ENCODE measurements around the gene MYOM3. TPM values are rescaled to one million over a fixed set of nuclear protein-coding genes. Genes with fewer than 3 reads are reported as not detected.
"Not testable (repeated sequence)": the region's sequence is repeated elsewhere in the genome, so short reads cannot be mapped to it uniquely, and the experiment has no call there.

The MYOM3 gene
- total RNA-seq, 1 experiment from 2014 or later, result 0.05 TPM

GRCh38 chr1:24049733-24050132 lies 62.2 kb downstream of the MYOM3 start:
- in situ Hi-C loops (cut with HindIII; ENCODE audit: low pct_unique_long_range_greater_than_20kb, low sequenced_read_pairs) (no loop called here), intact Hi-C loops (cut with micrococcal nuclease; ENCODE audit: unreplicated experiment) (no loop called here)
- Histone ChIP-seq H3K27me3 (ENCODE audit: control insufficient read depth, insufficient read depth, low read length) (no peaks in the 10 kb centered on the region), H3K36me3 (ENCODE audit: control insufficient read depth, insufficient read depth, low read length) (no peaks in the 10 kb centered on the region), H3K4me1 (ENCODE audit: control insufficient read depth, insufficient read depth, low read length) (peaks cover 22% of the 10 kb centered on the region), H3K4me3 (ENCODE audit: low read depth in 2 of 2, low read length in 2 of 2) (no peak overlapping the region), H3K27ac (ENCODE audit: low read length) (no peak overlapping the region), H3K9me3 (ENCODE audit: control insufficient read depth, insufficient read depth, low read depth, low read length) (no peaks in the 10 kb centered on the region)
- POLR2A ChIA-PET, result no interaction called here
- TF ChIP-seq TCF7L2 (IDR thresholded peaks at IDR 0.05; ENCODE audit: low read depth, low read length) (no peak), POLR2AphosphoS5 (IDR thresholded peaks at IDR 0.05; ENCODE audit: low read depth, low read length) (no peak), REST (IDR thresholded peaks at IDR 0.05; ENCODE audit: insufficient read depth in 1 of 2, low read depth in 2 of 2, low read length in 1 of 2) (no peak), CTCF (IDR thresholded peaks at IDR 0.05) (no peak), SIN3A (IDR thresholded peaks at IDR 0.05; ENCODE audit: borderline replicate concordance, insufficient read depth, low read depth, low read length) (no peak)
- no peak for DNase-seq (ENCODE audit: low read depth, low spot score)
- ATAC-seq, result no peak
- CTCF ChIA-PET, result no interaction called here
- no TSS peak for BruUV-seq (replicated peaks)

- H3K4me1 ChIP-seq (ENCODE audit: control insufficient read depth, insufficient read depth, low read length), result peaks cover 22% of the 10 kb centered on the region
- in situ Hi-C loops (cut with HindIII; ENCODE audit: low pct_unique_long_range_greater_than_20kb, low sequenced_read_pairs); H3K27me3 ChIP-seq (ENCODE audit: control insufficient read depth, insufficient read depth, low read length); H3K36me3 ChIP-seq (ENCODE audit: control insufficient read depth, insufficient read depth, low read length); DNase-seq (ENCODE audit: low read depth, low spot score); H3K27ac ChIP-seq (ENCODE audit: low read length); intact Hi-C loops (cut with micrococcal nuclease; ENCODE audit: unreplicated experiment); H3K4me3 ChIP-seq (ENCODE audit: low read depth in 2 of 2, low read length in 2 of 2); BruUV-seq (replicated peaks); H3K9me3 ChIP-seq (ENCODE audit: control insufficient read depth, insufficient read depth, low read depth, low read length); ATAC-seq; POLR2A ChIA-PET; CTCF ChIA-PET: not testable (repeated sequence)
Measured at GRCh38 chr1:24048894-24049293, 63.0 kb downstream of the MYOM3 start.

- H3K4me3 ChIP-seq (ENCODE audit: low read depth in 2 of 2, low read length in 2 of 2), result no peak overlapping the region
- DNase-seq (ENCODE audit: low read depth, low spot score), result no peak
- in situ Hi-C loops (cut with HindIII; ENCODE audit: low pct_unique_long_range_greater_than_20kb, low sequenced_read_pairs) (no loop called here), intact Hi-C loops (cut with micrococcal nuclease; ENCODE audit: unreplicated experiment) (no loop called here)
- H3K9me3 ChIP-seq (ENCODE audit: control insufficient read depth, insufficient read depth, low read depth, low read length), result no peaks in the 10 kb centered on the region
- CTCF ChIA-PET, result interaction anchor here (0.8 kb wide), 1 partner anchor 63 kb away, joined by 5 read pairs; no protein-coding TSS in a partner anchor
- H3K27me3 ChIP-seq (ENCODE audit: control insufficient read depth, insufficient read depth, low read length), result no peaks in the 10 kb centered on the region
- POLR2A ChIA-PET, result no interaction called here
- no TSS peak for BruUV-seq (replicated peaks)
- no peak for TF ChIP-seq SIN3A (IDR thresholded peaks at IDR 0.05; ENCODE audit: borderline replicate concordance, insufficient read depth, low read depth, low read length)
- TF ChIP-seq POLR2AphosphoS5 (IDR thresholded peaks at IDR 0.05; ENCODE audit: low read depth, low read length), result no peak
- no peak for TF ChIP-seq REST (IDR thresholded peaks at IDR 0.05; ENCODE audit: insufficient read depth in 1 of 2, low read depth in 2 of 2, low read length in 1 of 2)
- no peak for TF ChIP-seq TCF7L2 (IDR thresholded peaks at IDR 0.05; ENCODE audit: low read depth, low read length)
- TF ChIP-seq CTCF (IDR thresholded peaks at IDR 0.05), result no peak
- no peak overlapping the region; the same call in 1 of the 2 replicates for H3K27ac ChIP-seq (ENCODE audit: low read length)
- peaks cover 27% of the 10 kb centered on the region for H3K4me1 ChIP-seq (ENCODE audit: control insufficient read depth, insufficient read depth, low read length)
- no peaks in the 10 kb centered on the region for H3K36me3 ChIP-seq (ENCODE audit: control insufficient read depth, insufficient read depth, low read length)
- no peak for ATAC-seq
Measured at GRCh38 chr1:24048205-24048869, 63.6 kb downstream of the MYOM3 start.
